Gastrocnemius medialis (tissue), 4 donors: Measurements from ENCODE around the gene SLC37A1. TPM values are rescaled to one million over a fixed set of nuclear protein-coding genes. Genes with fewer than 3 reads are reported as not detected.

Source experiments
- ATAC-seq, 2 donors: fragments of 150-250 bp; one replicate each; pipeline ENCODE4 v1.9.1; 2016
- DNase-seq, 2 donors: peaks; one replicate each; pipeline ENCODE4 v3.0.0-alpha.2; 2019
- H3K27ac ChIP-seq, 4 donors: fragments of 200-600 bp; sonication (generic); 1 replicate in 1 of 4; 2 replicates in 3 of 4; pipeline ENCODE4 v1.5.1; 2016 to 2018; ENCODE audit warnings: mild to moderate bottlenecking in 2 of 4, moderate library complexity in 1 of 4
- H3K27me3 ChIP-seq, 3 donors: fragments of 200-600 bp; sonication (generic) in 2 of 3; 1 replicate in 1 of 3; 2 replicates in 2 of 3; pipeline versions ENCODE4 v1.5.1 to v1.6.0; 2016 to 2019; ENCODE audit warnings: mild to moderate bottlenecking in 1 of 3, moderate library complexity in 1 of 3
- H3K36me3 ChIP-seq, 2 donors: fragments of 200-600 bp; sonication (generic) in 1 of 2; one replicate each; pipeline ENCODE4 v1.5.1; 2017 to 2018
- H3K4me1 ChIP-seq, 2 donors: fragments of 200-600 bp; sonication (generic) in 1 of 2; one replicate each; pipeline ENCODE4 v1.5.1; 2016 to 2017; ENCODE audit warnings: mild to moderate bottlenecking in 2 of 2
- H3K4me3 ChIP-seq, 4 donors: fragments of 200-600 bp; sonication (generic) in 3 of 4; 1 replicate in 1 of 4; 2 replicates in 3 of 4; pipeline ENCODE4 v1.5.1; 2016 to 2019; ENCODE audit warnings: mild to moderate bottlenecking in 2 of 4
- H3K9me3 ChIP-seq, 3 donors: fragments of 200-600 bp; sonication (generic) in 2 of 3; 1 replicate in 1 of 3; 2 replicates in 2 of 3; pipeline ENCODE4 v1.5.1; 2016 to 2019
- CTCF ChIP-seq, 5 experiments: fragments of 450-650 bp in 3 of 5; fragments of 200-600 bp in 2 of 5; sonication (generic) in 2 of 5; IDR thresholded peaks in 4 of 5; conservative IDR thresholded peaks in 1 of 5; 1 replicate in 4 of 5; 2 replicates in 1 of 5; pipeline ENCODE4 v1.5.1; 2016 to 2019; ENCODE audit warnings: antibody characterized with exemption in 5 of 5, mild to moderate bottlenecking in 3 of 5, moderate library complexity in 3 of 5
- POLR2A ChIP-seq, 2 donors: fragments of 450-650 bp; IDR thresholded peaks; one replicate each; pipeline ENCODE4 v1.6.1; 2017; ENCODE audit warnings: antibody characterized with exemption in 2 of 2, mild to moderate bottlenecking in 2 of 2, moderate library complexity in 2 of 2
- in situ Hi-C, 4 donors: fragments of 200-750 bp; cut with MboI; loops; one replicate each; pipeline versions ENCODE4 v1.15.0 to v1.8.0; 2017; ENCODE audit warnings: low sequenced_read_pairs in 4 of 4
- intact Hi-C: fragments of 100-400 bp; cut with DNase I; formaldehyde crosslinking; loops from one replicate; pipeline ENCODE4 v1.15.1; 2023; ENCODE audit warnings: low total_unique reads
- total RNA-seq, 4 donors: library from RNA; depleted of rRNA; stranded (reverse); fragments of >200 nt; gene quantifications; one replicate each; pipeline versions ENCODE4 v1.1.0 to v1.2.3, GENCODE V29; 2016

Gene SLC37A1
- total RNA-seq, 4 donors from 2014 or later, result 8.3 to 16.1 (median 12.4) TPM

GRCh38 chr21:42499444-42500112 lies 14.1 kb upstream of the SLC37A1 start:
- intact Hi-C loops (no loop called here), in situ Hi-C loops (no loop called here)
- Histone ChIP-seq H3K27me3 (no peaks in the 10 kb centered on the region), H3K4me3 (no peak overlapping the region), H3K9me3 (no peaks in the 10 kb centered on the region), H3K27ac (no peak overlapping the region), H3K36me3 (no peaks in the 10 kb centered on the region), H3K4me1 (peaks cover 0 to 5% of the 10 kb centered on the region in 2 donors)
- ATAC-seq, result no peak
- no peak for DNase-seq
- no peak for TF ChIP-seq CTCF (IDR thresholded peaks at IDR 0.05 in 4 of 5, conservative IDR thresholded peaks at IDR 0.05 in 1 of 5)
- TF ChIP-seq POLR2A (IDR thresholded peaks at IDR 0.05), result no peak

GRCh38 chr21:42500225-42500624 lies 13.4 kb upstream of the SLC37A1 start:
- Histone ChIP-seq H3K27ac (no peak overlapping the region), H3K4me1 (peaks cover 0 to 5% of the 10 kb centered on the region in 2 donors), H3K9me3 (no peaks in the 10 kb centered on the region), H3K27me3 (no peaks in the 10 kb centered on the region), H3K36me3 (no peaks in the 10 kb centered on the region), H3K4me3 (no peak overlapping the region)
- DNase-seq (no peak), ATAC-seq (no peak)
- no peak for TF ChIP-seq CTCF (IDR thresholded peaks at IDR 0.05 in 4 of 5, conservative IDR thresholded peaks at IDR 0.05 in 1 of 5)
- TF ChIP-seq POLR2A (IDR thresholded peaks at IDR 0.05), result no peak
- intact Hi-C loops (no loop called here), in situ Hi-C loops (no loop called here)

GRCh38 chr21:42500736-42501135 lies 12.9 kb upstream of the SLC37A1 start:
- DNase-seq (no peak), ATAC-seq (no peak)
- Histone ChIP-seq H3K27ac (no peak overlapping the region), H3K4me1 (peaks cover 0 to 5% of the 10 kb centered on the region in 2 donors), H3K36me3 (no peaks in the 10 kb centered on the region), H3K9me3 (no peaks in the 10 kb centered on the region), H3K4me3 (no peak overlapping the region), H3K27me3 (no peaks in the 10 kb centered on the region)
- in situ Hi-C loops, result no loop called here
- TF ChIP-seq POLR2A (IDR thresholded peaks at IDR 0.05), result no peak
- no peak for TF ChIP-seq CTCF (IDR thresholded peaks at IDR 0.05 in 4 of 5, conservative IDR thresholded peaks at IDR 0.05 in 1 of 5)
- intact Hi-C loops, result no loop called here

- TF ChIP-seq CTCF (IDR thresholded peaks at IDR 0.05 in 4 of 5, conservative IDR thresholded peaks at IDR 0.05 in 1 of 5), result no peak
- TF ChIP-seq POLR2A (IDR thresholded peaks at IDR 0.05), result no peak
- no peak overlapping the region for H3K27ac ChIP-seq
- intact Hi-C loops (no loop called here), in situ Hi-C loops (no loop called here)
- ATAC-seq (no peak), DNase-seq (no peak)
- H3K4me1 ChIP-seq, result no peaks in the 10 kb centered on the region
- no peaks in the 10 kb centered on the region for H3K36me3 ChIP-seq
- no peaks in the 10 kb centered on the region for H3K27me3 ChIP-seq
- H3K9me3 ChIP-seq, result no peaks in the 10 kb centered on the region
- H3K4me3 ChIP-seq, result no peak overlapping the region
Observed at GRCh38 chr21:42503711-42504110, 9.9 kb upstream of the SLC37A1 start.
